Activated CD4-positive, alpha-beta T cell treated with anti-CD3 and anti-CD28 coated beads, Interleukin-10, Interleukin-2, amounts not matched to agents 100 ng/mL and 50 ng/mL, durations not matched to agents 16 hours and 8 hours (primary cell): ENCODE data around the gene NPM1.

ENCODE experiments used
- DNase-seq: peaks from one replicate; pipeline ENCODE4 v3.0.0-alpha.2; 2020

NPM1 gene

GRCh38 chr5:171428809-171429542, 41.3 kb downstream of the NPM1 start:
- DNase-seq, result no peak

DNA sequence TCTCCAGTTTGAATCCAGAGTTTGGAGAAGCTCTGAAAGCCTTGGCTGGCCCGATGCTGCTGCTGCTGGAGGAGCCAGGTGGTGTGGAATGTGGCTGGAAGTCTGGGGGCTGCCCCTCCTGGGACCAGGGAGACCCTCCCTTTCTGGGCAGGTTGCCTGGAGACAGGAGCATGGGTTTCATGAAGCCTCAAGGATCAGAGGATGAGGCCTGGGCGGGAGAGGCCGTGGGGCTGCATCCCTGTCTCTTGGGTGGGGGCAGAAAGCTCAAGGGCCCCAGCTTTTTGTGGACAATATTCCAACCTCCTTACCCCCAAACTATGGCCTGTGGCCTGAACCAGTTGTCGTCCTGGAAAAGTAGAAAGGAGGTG, 41.9 kb downstream of the NPM1 start:
- no peak for DNase-seq

DNA sequence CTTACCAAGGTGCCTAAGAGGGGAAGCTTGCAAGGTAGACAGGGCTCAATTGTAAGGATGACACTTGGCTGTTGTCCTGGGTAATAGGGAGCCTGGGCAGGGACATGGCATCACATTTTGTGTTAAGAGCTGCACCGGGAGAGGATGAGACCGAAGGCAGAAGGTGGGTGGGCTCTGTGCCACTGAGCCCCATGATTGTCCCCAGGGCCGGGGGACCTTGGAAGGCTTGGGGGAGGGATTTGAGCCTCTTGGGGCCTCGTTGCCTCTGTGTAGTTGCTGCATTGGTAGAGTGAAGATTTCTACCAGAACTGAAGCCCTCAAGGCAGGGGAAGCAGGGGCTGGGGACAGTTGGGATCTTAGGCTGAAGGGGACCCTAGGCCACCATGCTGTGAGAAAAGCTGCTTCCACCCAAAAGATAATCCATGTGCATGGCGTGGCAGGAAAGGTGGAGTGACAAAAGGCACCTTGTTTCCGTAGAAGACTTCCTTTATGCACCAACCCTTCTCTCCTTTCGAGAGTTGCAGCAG, 43.7 kb downstream of the NPM1 start:
- no peak for DNase-seq

DNA sequence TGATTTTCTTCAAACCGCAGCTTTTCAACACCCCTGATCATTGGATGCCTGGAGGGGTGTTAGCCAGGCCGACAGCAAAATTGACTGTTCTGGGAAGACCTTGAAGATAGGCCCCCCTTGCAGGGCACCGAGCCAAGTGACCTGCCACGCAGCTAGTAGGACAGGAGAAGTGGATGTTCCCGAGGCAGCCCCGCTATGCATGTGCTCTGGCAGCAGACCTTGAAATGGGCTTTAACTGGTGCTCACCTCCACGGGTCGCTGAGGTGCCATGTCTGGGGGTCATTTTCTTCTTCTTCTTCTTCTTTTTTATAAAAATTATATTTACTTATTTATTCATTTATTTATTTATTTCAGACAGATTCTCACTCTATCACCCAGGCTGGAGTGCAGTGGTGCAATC, 44.4 kb downstream of the NPM1 start:
- DNase-seq, result no peak

- DNase-seq, result no peak
Measured at GRCh38 chr5:171432583-171433351, 45.1 kb downstream of the NPM1 start.

DNA sequence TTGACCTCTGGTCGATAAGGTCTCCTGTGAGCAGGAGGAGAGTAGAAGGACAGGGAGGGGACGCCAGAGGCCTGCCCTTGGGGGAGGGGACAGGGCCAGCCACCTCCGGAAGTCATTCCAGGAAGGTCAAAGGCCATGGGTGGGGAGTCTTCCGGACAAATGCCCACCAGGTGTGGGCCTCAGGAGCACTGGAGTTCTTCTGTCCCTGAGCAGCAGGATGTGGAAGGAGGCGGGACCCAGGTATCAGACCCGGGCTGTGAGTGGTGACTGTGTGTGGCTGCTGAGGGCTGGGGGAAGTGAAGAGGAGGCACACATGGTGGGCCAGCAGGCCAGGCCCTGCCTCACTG, 45.7 kb downstream of the NPM1 start:
- DNase-seq, result no peak

DNA sequence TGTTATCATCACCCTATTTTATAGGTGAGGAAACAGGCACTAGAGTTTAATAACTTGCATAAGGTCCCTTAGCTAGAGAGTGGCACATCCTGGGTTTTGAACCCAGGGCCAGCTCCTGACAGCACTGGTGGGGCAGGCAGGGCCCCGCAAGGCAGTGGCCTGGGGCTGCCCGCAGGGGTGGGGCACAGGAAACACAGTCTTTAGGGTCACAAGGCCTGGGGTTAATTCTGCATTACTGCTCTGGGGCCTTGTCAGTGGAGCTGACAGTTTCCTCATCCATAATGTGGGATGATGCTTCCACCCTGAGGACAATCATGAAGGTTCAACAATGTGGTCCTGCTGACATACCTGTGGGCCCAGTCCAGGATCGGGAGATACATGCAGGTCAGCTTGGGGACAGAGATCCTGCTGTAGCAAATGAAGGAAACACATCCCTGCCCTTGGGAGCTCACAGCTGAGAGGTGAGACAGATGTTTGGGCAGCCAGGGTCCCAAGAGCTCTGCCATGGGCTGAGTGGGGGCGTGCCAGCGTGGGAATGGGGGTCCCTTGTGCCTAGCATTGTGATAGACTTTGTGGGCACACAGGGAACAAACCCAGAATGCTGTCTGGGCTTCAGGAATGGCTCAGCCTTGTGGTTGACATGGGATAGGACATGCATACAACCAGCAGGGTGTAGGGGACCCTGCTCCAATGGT, 46.5 kb downstream of the NPM1 start:
- no peak for DNase-seq

DNA sequence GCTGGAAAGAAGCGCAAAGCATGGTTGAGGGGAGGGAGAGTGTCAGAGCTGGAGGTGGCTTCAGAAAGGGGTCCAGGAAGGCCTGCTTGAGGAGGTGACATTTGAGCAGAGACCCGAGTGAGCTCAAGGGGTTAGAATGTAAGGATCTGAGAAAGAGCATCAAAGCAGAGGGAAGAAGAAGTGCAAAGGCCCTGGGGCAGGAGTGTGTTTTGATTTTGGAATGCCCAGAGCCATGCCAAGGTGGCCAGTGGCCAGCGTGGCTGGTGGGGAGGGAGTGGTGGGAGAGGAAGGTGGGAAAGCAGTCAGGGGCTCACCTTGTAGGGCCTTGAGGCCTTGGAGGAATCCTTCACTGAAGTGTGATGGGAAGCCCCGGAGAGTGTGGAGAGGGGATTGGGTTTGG, 47.2 kb downstream of the NPM1 start:
- no peak for DNase-seq

DNA sequence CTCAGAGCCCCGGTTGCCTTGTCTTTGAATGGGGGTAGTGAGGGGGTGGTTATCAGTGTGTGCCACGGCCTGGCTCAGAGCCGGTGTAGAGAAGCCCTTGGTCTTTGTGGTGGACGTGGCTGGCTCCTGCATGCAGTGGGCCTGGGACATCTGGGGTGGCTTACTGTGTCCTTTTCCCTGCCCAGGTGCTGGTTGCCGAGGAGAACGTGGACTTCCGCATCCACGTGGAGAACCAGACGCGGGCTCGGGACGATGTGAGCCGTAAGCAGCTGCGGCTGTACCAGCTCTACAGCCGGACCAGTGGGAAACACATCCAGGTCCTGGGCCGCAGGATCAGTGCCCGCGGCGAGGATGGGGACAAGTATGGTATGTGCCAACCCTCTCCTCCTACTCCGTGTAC, 48.3 kb downstream of the NPM1 start:
- no peak for DNase-seq

DNA sequence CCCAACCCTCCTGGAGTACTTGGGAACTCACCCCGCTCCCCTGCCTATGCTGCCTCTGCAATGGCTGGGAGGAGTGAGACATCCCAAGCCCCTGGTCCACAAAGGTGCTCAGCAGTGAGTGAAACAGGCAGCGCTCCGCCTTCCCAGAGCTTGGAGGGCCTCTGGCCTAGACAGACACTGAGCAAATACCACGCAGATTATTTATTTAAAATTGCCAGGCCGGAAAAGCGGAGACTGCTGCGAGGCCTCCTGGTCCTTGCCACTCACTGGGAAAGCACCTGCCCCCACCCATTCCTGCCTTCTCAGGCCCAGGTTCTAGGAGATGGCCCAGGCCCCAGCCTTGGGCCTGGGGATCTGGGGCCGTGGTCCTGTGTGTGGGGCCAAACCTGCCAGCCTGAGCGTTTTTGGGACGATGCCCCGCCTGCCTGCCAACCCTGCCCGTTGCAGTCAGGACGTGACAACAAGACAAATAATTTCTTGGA, 49.2 kb downstream of the NPM1 start:
- DNase-seq, result no peak

DNA sequence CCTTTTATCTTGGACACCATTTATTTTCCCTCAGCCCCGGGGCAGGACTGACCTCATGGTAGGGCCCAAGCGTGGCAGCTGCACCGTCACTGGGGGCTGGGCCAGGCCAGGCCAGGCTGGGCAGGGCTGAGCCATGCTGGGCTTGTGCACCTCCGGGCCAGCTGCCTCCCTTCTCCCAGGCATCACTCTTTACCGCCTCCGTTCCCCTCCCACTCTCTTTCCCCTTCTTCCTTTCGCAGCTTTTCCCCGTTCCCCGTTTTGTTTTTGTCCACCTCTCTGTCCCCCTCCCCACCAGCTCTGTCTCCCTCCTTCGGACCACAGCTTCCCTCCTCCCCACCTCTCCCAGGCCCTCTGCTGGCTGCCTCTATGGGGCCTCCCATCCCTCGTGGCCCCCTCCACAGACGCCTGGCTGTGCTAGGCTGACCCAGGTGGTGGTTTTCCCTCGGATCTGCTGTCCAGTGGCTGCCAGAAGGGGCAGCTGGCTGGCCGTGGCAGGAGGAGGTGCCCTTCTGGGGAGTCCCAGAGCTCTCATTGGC, 49.7 kb downstream of the NPM1 start:
- DNase-seq, result no peak

- no peak for DNase-seq
Measured at GRCh38 chr5:171438738-171439137, 51.1 kb downstream of the NPM1 start.

DNA sequence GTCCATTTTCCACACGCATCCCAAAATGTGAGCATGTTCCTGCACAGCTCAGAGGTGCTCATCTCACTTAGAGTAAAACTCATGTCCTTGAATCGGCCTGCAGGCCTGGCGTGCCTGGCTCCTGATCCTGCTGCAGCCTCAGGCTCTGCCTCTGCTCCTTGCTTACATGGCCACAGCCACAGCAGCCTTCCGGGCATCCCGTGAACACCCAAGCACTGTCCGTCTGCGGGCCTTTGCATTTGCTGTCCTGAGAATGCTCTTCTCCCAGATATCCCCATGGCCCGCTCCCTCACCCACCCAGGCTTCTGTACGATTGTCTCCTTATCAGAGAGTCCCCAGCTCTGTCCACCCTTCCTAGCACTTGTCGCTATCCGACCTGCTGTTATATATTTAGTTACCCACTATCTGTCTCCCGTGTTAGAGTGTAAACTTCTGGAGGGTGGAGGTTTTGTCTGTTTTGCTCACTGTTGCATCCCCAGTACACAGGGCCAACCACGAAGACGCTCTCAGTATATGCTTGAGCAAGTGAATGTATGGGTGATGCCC, 53.7 kb downstream of the NPM1 start:
- no peak for DNase-seq

- DNase-seq, result no peak
Measured at GRCh38 chr5:171442287-171443042, 54.8 kb downstream of the NPM1 start.

DNA sequence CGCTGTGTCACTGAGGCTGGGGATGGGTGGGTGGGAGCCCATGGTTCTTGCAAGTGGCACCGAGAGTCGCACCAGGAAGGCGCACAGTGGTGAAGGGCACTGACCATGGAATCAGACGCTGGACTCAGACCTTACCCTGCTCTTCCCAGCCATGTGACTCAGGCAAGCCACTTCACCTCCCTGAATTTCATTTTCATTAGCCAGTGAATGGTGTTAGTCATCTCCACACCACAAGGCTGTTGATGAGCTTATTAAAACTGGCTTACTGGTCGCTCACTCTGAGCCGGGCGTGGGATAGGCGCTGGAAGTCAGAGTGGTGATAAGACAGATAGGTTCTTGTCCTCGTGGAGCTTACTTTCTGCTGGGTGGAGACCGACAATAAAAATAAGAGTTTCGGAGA, 56.9 kb downstream of the NPM1 start:
- no peak for DNase-seq

- DNase-seq, result no peak
Measured at GRCh38 chr5:171445644-171446516, 58.2 kb downstream of the NPM1 start.

DNA sequence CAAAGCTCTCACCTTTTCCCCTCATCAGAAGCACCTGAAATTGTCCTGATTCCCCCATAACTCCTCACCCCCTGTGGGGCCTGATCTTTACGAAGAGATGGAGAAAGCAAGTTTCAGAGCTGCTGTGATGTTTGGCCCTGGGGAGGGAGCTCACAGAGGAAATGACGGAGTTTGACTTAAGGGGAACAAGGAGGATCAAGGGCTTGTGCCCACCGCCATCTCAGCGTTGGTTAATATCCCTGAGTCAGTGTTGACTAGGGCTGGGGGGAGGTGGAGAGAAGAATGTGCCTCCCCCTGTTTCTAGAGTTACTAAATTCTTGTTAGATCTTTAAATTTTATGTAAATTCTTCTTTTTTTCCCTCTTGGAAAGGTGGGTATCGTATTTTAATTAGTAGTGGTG, 59.6 kb downstream of the NPM1 start:
- DNase-seq, result no peak

GRCh38 chr5:171449426-171449825, 61.8 kb downstream of the NPM1 start:
- no peak for DNase-seq

DNA sequence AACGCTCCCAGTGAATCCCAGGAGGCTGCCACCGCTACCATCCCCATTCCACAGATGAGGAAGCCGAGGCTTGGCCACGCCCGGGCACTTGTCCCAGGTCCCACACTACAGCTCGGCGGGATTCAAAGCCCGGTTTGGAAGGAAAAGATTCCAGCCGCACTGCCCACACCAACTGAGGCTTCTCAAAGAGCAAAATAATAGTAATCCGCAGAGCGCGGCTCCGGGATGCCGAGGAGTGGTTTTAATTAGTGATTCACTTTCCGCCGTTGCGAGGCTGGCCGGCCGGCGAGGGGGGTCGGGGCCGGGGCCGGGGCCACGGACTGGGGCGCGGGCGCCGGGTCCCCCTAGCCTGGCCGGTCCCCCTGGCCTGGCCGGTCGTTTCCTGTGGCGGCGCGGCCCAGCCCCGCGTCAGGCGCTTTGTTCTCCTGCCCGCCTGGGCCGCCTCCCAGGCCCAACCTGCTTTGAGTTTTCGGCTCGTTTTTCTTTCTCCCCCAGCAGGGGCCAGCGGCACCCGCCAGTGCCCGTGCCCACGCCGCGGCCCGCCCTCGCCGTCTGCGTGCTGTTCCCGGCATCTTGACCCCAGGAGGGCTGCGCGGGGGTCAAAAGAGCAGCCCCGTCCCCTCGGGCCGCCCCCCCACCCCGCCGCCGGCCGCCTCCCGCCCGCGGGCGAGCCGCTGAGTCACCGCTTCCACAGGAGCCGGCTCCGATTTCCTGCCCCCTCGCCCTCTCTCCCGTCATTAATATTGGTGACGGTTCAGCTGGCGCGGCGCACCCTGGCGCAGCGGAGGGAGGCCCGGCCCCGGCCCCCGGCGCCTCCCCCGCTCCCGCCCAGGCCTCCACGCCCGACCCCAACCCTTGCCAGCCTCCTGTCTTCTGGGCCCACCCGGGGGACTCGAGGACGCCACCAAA, 63.0 kb downstream of the NPM1 start:
- peak; percentile 19 for DNase-seq

GRCh38 chr5:171451421-171451820, 63.8 kb downstream of the NPM1 start:
- DNase-seq, result no peak
